GM12878 (cell line): ENCODE data around the gene SHISAL2B. TPM values are rescaled to one million over a fixed set of nuclear protein-coding genes. Genes with fewer than 3 reads are reported as not detected.

Experiments
- ATAC-seq: fragments of 200-7000 bp; cut with Tn5 transposase; 3 replicates; pipeline ENCODE4 v1.9.1; 2020; ENCODE audit warnings: mild to moderate bottlenecking, moderate library complexity
- BruUV-seq: library from RNA; stranded (reverse); fragments of 400-500 nt; replicated peaks from 2 replicates; lab custom pipeline; 2021; lab: Mats Ljungman, UMichigan
- CTCF ChIA-PET: fragments of 300-600 bp; sonication (Branson Sonifier 250); formaldehyde crosslinking; extraction: SDS; loops from one replicate; lab custom pipeline; 2021; ENCODE audit warnings: inconsistent platforms; lab: Yijun Ruan, JAX
- POLR2A ChIA-PET: fragments of 350-600 bp; formaldehyde crosslinking; extraction: SDS; loops from one replicate; lab custom pipeline; 2021; ENCODE audit warnings: inconsistent platforms; lab: Charles Lee
- RAD21 ChIA-PET: fragments of 300-600 bp; sonication (Branson Sonifier 250); formaldehyde crosslinking; loops from one replicate; lab custom pipeline; 2023; ENCODE audit warnings: antibody characterized with exemption; ENCODE audit not compliant: unreplicated experiment; lab: Charles Lee
- SMC1A ChIA-PET: fragments of 300-600 bp; sonication (Branson Sonifier 250); formaldehyde crosslinking; loops from one replicate; lab custom pipeline; 2023; ENCODE audit not compliant: unreplicated experiment, uncharacterized antibody; lab: Charles Lee
- DNase-seq: peaks from one replicate; pipeline ENCODE4 v3.0.0-alpha.2; 2011; ENCODE audit warnings: low read depth, low spot score
- FAIRE-seq: peaks from 3 replicates; lab custom pipeline; 2011; peaks lifted over from hg19 to GRCh38; lab: Jason Lieb, UNC
- H2AFZ ChIP-seq: 2 replicates; pipeline ENCODE4 v1.6.0; 2011; ENCODE audit warnings: low read depth, low read length, control low read depth; ENCODE audit not compliant: control insufficient read depth
- H3K27ac ChIP-seq: 2 replicates; pipeline ENCODE4 v1.5.1; 2011; ENCODE audit warnings: control low read depth; ENCODE audit not compliant: control insufficient read depth, insufficient read depth
- H3K27me3 ChIP-seq, 2 experiments: replicated peaks in 1 of 2; 2 replicates each; pipeline versions ENCODE4 v1.6.0 to v1.6.1; 2011; ENCODE audit warnings: low read length in 1 of 2; ENCODE audit not compliant: control insufficient read depth in 2 of 2, insufficient read depth in 2 of 2
- H3K36me3 ChIP-seq, 2 experiments: 2 replicates each; pipeline ENCODE4 v1.5.1; 2011; ENCODE audit warnings: low read length in 1 of 2; ENCODE audit not compliant: control insufficient read depth in 2 of 2, insufficient read depth in 2 of 2
- H3K4me1 ChIP-seq: 2 replicates; pipeline ENCODE4 v1.6.1; 2011; ENCODE audit warnings: mild to moderate bottlenecking, low read length, moderate library complexity, mixed read lengths; ENCODE audit not compliant: control insufficient read depth, insufficient read depth
- H3K4me2 ChIP-seq: 2 replicates; pipeline ENCODE4 v1.6.0; 2011; ENCODE audit warnings: control low read depth; ENCODE audit not compliant: control insufficient read depth, insufficient read depth
- H3K4me3 ChIP-seq: fragments of 200-600 bp; sonication (generic); 2 replicates; pipeline ENCODE4 v1.5.1; 2016
- H3K79me2 ChIP-seq: 2 replicates; pipeline ENCODE4 v1.6.0; 2011; ENCODE audit warnings: low read length; ENCODE audit not compliant: control insufficient read depth, insufficient read depth
- H3K9ac ChIP-seq: 2 replicates; pipeline ENCODE4 v1.8.0; 2011; ENCODE audit warnings: low read length, control low read depth, mixed read lengths; ENCODE audit not compliant: control insufficient read depth, insufficient read depth
- H3K9me3 ChIP-seq: replicated peaks from 3 replicates; pipeline ENCODE4 v1.5.1; 2011; ENCODE audit warnings: mild to moderate bottlenecking, low read length; ENCODE audit not compliant: control insufficient read depth, insufficient read depth
- H4K20me1 ChIP-seq: 2 replicates; pipeline ENCODE4 v1.6.0; 2011; ENCODE audit not compliant: control insufficient read depth, insufficient read depth
- ASH2L ChIP-seq: fragments of 300-600, 200-600 bp; sonication (generic); IDR thresholded peaks from 2 replicates; pipeline ENCODE4 v1.6.1; 2017; ENCODE audit warnings: low read depth, mild to moderate bottlenecking, borderline replicate concordance
- BMI1 ChIP-seq: fragments of 450-650 bp; IDR thresholded peaks from 2 replicates; pipeline ENCODE4 v1.6.1; 2016; ENCODE audit warnings: mild to moderate bottlenecking, moderate library complexity, borderline replicate concordance
- CBX5 ChIP-seq: sonication (generic); IDR thresholded peaks from 2 replicates; pipeline ENCODE4 v1.6.1; 2016; ENCODE audit warnings: low read depth, moderate library complexity, mild to moderate bottlenecking, inconsistent platforms
- ESRRA ChIP-seq: IDR thresholded peaks from 2 replicates; pipeline ENCODE4 v1.6.1; 2012; ENCODE audit warnings: mild to moderate bottlenecking, low read length, improper control_type of control experiment
- FOXM1 ChIP-seq: IDR thresholded peaks from 2 replicates; pipeline ENCODE4 v1.6.1; 2012; ENCODE audit warnings: low read depth, mild to moderate bottlenecking, inconsistent platforms, low read length, moderate library complexity
- MLLT1 ChIP-seq: fragments of 450-650 bp; IDR thresholded peaks from 2 replicates; pipeline ENCODE4 v1.6.1; 2016; ENCODE audit warnings: mild to moderate bottlenecking
- NFXL1 ChIP-seq: fragments of 450-650 bp; IDR thresholded peaks from 2 replicates; pipeline ENCODE4 v1.6.1; 2017; ENCODE audit warnings: antibody characterized with exemption, mild to moderate bottlenecking, borderline replicate concordance
- RELA ChIP-seq: fragments of 450-650 bp; IDR thresholded peaks from 2 replicates; pipeline ENCODE4 v1.8.0; 2014; ENCODE audit warnings: borderline replicate concordance; ENCODE audit not compliant: partially characterized antibody
- REST ChIP-seq: IDR thresholded peaks from 2 replicates; pipeline ENCODE4 v1.6.1; 2012; ENCODE audit warnings: mild to moderate bottlenecking, low read depth, low read length
- SREBF1 ChIP-seq: IDR thresholded peaks from 2 replicates; pipeline ENCODE4 v1.6.1; 2012; ENCODE audit warnings: mild to moderate bottlenecking, low read length
- STAT1 ChIP-seq: fragments of 450-650 bp; conservative IDR thresholded peaks from 2 replicates; pipeline ENCODE4 v1.6.1; 2014; ENCODE audit warnings: antibody characterized with exemption, mild to moderate bottlenecking
- TCF12 ChIP-seq: IDR thresholded peaks from 2 replicates; pipeline ENCODE4 v1.6.1; 2011; ENCODE audit warnings: low read depth, mild to moderate bottlenecking, low read length
- TCF3 ChIP-seq: IDR thresholded peaks from 2 replicates; pipeline ENCODE4 v1.6.1; 2012; ENCODE audit warnings: low read depth, mild to moderate bottlenecking, low read length, borderline replicate concordance; ENCODE audit not compliant: insufficient read depth
- ZNF274 ChIP-seq: IDR thresholded peaks from one replicate; pipeline ENCODE4 v1.8.0; 2011; ENCODE audit not compliant: insufficient read length, insufficient read depth
- WGBS: methylation state at CpG from one replicate; pipeline ENCODE4 v1.1.6; 2016; ENCODE audit warnings: low lambda C conversion rate; ENCODE audit not compliant: insufficient replicate concordance, insufficient coverage; ENCODE audit errors: missing lambda C conversion rate; 5-methylcytosine and 5-hydroxymethylcytosine counted together
- in situ Hi-C: fragments of 300-500 bp; cut with MboI; formaldehyde crosslinking; loops from 9 replicates; pipeline ENCODE4 v1.14.3; 2018; ENCODE audit warnings: mixed read lengths
- intact Hi-C: fragments of 100-400 bp; cut with micrococcal nuclease; formaldehyde crosslinking; loops from one replicate; pipeline ENCODE4 v1.14.2; 2022; ENCODE audit not compliant: unreplicated experiment
- polyA plus RNA-seq, 11 experiments: library from polyadenylated mRNA; depleted of rRNA in 4 of 11; unstranded in 6 of 11; stranded (reverse) in 5 of 11; fragments of >200 nt; fragmentation: Nextera tagmentation in 4 of 11; fragmentation: Illumina TruSeq in 1 of 11; extraction: Ambion mirVana in 4 of 11; extraction: Trizol in 1 of 11; gene quantifications; 1 replicate in 1 of 11; 2 replicates in 10 of 11; pipeline versions ENCODE4 v1.2.1 to v1.2.3, GENCODE V29; 2011 to 2016; ENCODE audit warnings: inconsistent platforms in 2 of 11, missing spikeins in 2 of 11, low read depth in 1 of 11
- total RNA-seq, 4 experiments: library from RNA; depleted of rRNA in 3 of 4; stranded (reverse); fragments of >200 nt in 3 of 4; fragmentation: Illumina TruSeq in 1 of 4; extraction: Trizol in 1 of 4; gene quantifications; 2 replicates each; pipeline versions ENCODE4 v1.2.1 to v1.2.3, GENCODE V29; 2013 to 2021
- TF ChIP-seq, protein P1 (sequence below): fragments of 450-650 bp; IDR thresholded peaks from 2 replicates; pipeline ENCODE4 v1.6.1; 2017; ENCODE audit warnings: antibody characterized with exemption, mild to moderate bottlenecking, moderate library complexity

SHISAL2B gene
- total and polyA plus RNA-seq, 10 of the 15 experiments (the other 5 are each of a cell fraction or from before 2014, with no cell fraction given) = not detected

DNA sequence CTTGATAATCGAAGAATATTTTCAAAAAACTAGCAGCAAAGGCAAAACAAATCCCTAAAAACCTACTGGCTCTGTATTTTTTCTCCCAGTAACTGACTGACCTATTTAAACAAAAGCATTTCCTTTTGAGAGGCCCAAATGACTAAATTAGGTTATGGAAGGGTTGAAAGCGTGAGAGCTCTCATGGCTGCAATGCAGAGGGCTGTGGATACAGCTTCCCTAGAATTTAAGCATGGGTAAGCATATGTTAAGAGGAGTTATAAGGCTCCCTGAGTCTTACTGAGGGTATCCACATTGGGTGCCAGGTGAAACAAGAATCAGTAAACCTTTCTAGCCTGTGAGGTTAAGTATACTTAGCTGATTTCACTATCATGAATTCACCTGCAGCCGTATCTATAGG lies 32.3 kb downstream of the SHISAL2B start (continued):
- TF ChIP-seq BMI1 (no peak), RELA (no peak), TCF3 (no peak), SREBF1 (no peak), ZNF274 (no peak), STAT1 (no peak), MLLT1 (no peak), ESRRA (no peak)
- TF ChIP-seq, protein P1, sequence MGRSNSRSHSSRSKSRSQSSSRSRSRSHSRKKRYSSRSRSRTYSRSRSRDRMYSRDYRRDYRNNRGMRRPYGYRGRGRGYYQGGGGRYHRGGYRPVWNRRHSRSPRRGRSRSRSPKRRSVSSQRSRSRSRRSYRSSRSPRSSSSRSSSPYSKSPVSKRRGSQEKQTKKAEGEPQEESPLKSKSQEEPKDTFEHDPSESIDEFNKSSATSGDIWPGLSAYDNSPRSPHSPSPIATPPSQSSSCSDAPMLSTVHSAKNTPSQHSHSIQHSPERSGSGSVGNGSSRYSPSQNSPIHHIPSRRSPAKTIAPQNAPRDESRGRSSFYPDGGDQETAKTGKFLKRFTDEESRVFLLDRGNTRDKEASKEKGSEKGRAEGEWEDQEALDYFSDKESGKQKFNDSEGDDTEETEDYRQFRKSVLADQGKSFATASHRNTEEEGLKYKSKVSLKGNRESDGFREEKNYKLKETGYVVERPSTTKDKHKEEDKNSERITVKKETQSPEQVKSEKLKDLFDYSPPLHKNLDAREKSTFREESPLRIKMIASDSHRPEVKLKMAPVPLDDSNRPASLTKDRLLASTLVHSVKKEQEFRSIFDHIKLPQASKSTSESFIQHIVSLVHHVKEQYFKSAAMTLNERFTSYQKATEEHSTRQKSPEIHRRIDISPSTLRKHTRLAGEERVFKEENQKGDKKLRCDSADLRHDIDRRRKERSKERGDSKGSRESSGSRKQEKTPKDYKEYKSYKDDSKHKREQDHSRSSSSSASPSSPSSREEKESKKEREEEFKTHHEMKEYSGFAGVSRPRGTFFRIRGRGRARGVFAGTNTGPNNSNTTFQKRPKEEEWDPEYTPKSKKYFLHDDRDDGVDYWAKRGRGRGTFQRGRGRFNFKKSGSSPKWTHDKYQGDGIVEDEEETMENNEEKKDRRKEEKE = no peak

DNA sequence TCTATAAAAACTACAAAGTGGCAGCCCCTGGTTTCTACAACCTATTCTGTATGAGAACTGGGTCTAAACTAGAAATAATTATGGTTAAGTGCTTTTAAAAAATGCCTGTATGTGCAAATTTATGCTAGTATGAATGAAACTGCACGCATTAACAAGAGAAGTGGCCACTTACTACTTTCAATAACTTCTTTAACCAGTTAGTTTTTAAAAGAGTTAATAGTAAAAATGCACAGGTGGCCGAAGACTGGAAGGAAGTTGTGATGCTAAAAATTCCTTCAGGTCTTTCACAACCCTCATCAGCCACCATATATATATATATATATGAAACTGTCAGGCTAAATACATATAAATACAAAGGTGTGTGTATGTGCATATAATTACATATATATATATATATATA lies 36.8 kb downstream of the SHISAL2B start:
- Histone ChIP-seq H3K4me1 (no peaks in the 10 kb centered on the region), H3K79me2 (no peaks in the 10 kb centered on the region), H4K20me1 (no peaks in the 10 kb centered on the region), H2AFZ (no peak overlapping the region), H3K27me3 (no peaks in the 10 kb centered on the region), H3K4me2 (no peak overlapping the region), H3K36me3 (peaks cover 0 to 13% of the 10 kb centered on the region in 2 experiments; a peak in 2 of 4 replicates), H3K9ac (no peak overlapping the region), H3K27ac (no peak overlapping the region), H3K4me3 (no peak overlapping the region), H3K9me3 (no peaks in the 10 kb centered on the region)
- no peak for FAIRE-seq
- CTCF ChIA-PET = interaction anchor here (0.6 kb wide), 1 partner anchor 58 kb away, joined by 3 read pairs; no protein-coding TSS in a partner anchor
- WGBS = 86% methylated on average over 2 of the region's 2 CpGs
- TF ChIP-seq TCF3 (no peak), CBX5 (no peak), ASH2L (no peak), NFXL1 (no peak), REST (no peak), TCF12 (no peak), FOXM1 (no peak)
- intact Hi-C loops = loop anchor here (5.0 kb wide), 1 partner anchor 55 kb away; no protein-coding TSS in a partner anchor
- POLR2A ChIA-PET = interaction anchor here (0.7 kb wide), 2 partner anchors 50 to 551 kb away, joined by 3 to 8 read pairs; no protein-coding TSS in a partner anchor
- SMC1A ChIA-PET = no interaction called here
- no TSS peak for BruUV-seq
- no peak for DNase-seq
- in situ Hi-C loops = no loop called here
- ATAC-seq = no peak
- RAD21 ChIA-PET = interaction anchor here (0.7 kb wide), 1 partner anchor 47 kb away, joined by 3 read pairs; no protein-coding TSS in a partner anchor
